Neural cell (in vitro differentiated cells): ENCODE results near the gene PTPRD. TPM values are rescaled to one million over a fixed set of nuclear protein-coding genes. Genes with fewer than 3 reads are reported as not detected.

Source experiments
- H2AFZ ChIP-seq: fragments of 200-600, 300-800 bp; sonication (generic), shearing (Covaris generic); 2 replicates; pipeline ENCODE4 v1.6.0; 2014; ENCODE audit warnings: low read depth, mild to moderate bottlenecking, antibody characterized with exemption, low read length, moderate library complexity
- H3F3A ChIP-seq: fragments of 200-600 bp; shearing (Covaris generic); 2 replicates; pipeline ENCODE4 v1.6.1; 2016; ENCODE audit warnings: mild to moderate bottlenecking, moderate library complexity, mixed read lengths, antibody characterized with exemption, low read length; ENCODE audit not compliant: insufficient read depth, poor library complexity, severe bottlenecking
- H3K27ac ChIP-seq: fragments of 200-600, 300-800 bp; sonication (generic), shearing (Covaris generic); 2 replicates; pipeline ENCODE4 v1.5.1; 2014; ENCODE audit warnings: mild to moderate bottlenecking, low read length, moderate library complexity
- H3K27me3 ChIP-seq: fragments of 300-800, 200-600 bp; sonication (generic), shearing (Covaris generic); 2 replicates; pipeline ENCODE4 v1.6.0; 2014; ENCODE audit warnings: mild to moderate bottlenecking, low read depth, low read length, moderate library complexity; ENCODE audit not compliant: insufficient read depth
- H3K36me3 ChIP-seq: fragments of 300-800, 200-600 bp; sonication (generic), shearing (Covaris generic); 2 replicates; pipeline ENCODE4 v1.5.1; 2014; ENCODE audit warnings: mild to moderate bottlenecking, antibody characterized with exemption, low read length, moderate library complexity; ENCODE audit not compliant: insufficient read depth
- H3K4me2 ChIP-seq: fragments of 300-800, 200-600 bp; sonication (generic), shearing (Covaris generic); 2 replicates; pipeline ENCODE4 v1.6.0; 2014; ENCODE audit warnings: mild to moderate bottlenecking, low read length
- H3K4me3 ChIP-seq: fragments of 300-800, 200-600 bp; sonication (generic), shearing (Covaris generic); 2 replicates; pipeline ENCODE4 v1.5.1; 2014; ENCODE audit warnings: mild to moderate bottlenecking, low read length, moderate library complexity
- H3K79me2 ChIP-seq: fragments of 200-600 bp; shearing (Covaris generic); replicated peaks from 2 replicates; pipeline ENCODE4 v1.6.0; 2014; ENCODE audit warnings: mild to moderate bottlenecking, low read length, moderate library complexity; ENCODE audit not compliant: insufficient read depth
- H3K9ac ChIP-seq: fragments of 300-800, 200-600 bp; sonication (generic), shearing (Covaris generic); 2 replicates; pipeline ENCODE4 v1.6.1; 2016; ENCODE audit warnings: mild to moderate bottlenecking, low read length, mixed read lengths
- H3K9me2 ChIP-seq: fragments of 200-600 bp; shearing (Covaris generic); 2 replicates; pipeline ENCODE4 v1.6.1; 2016; ENCODE audit warnings: mild to moderate bottlenecking, low read length, mixed read lengths; ENCODE audit not compliant: insufficient read depth
- H3K9me3 ChIP-seq: fragments of 200-600, 300-800 bp; sonication (generic), shearing (Covaris generic); 2 replicates; pipeline ENCODE4 v1.6.1; 2016; ENCODE audit warnings: mild to moderate bottlenecking, mixed run types, low read length, moderate library complexity, mixed read lengths
- H4K20me1 ChIP-seq: fragments of 200-600 bp; shearing (Covaris generic); 2 replicates; pipeline ENCODE4 v1.6.1; 2016; ENCODE audit warnings: mild to moderate bottlenecking, mixed run types; ENCODE audit not compliant: insufficient read depth
- EP300 ChIP-seq: fragments of 450-650 bp; conservative IDR thresholded peaks from 2 replicates; pipeline ENCODE4 v1.6.1; 2014; ENCODE audit warnings: antibody characterized with exemption, mild to moderate bottlenecking, moderate library complexity; ENCODE audit not compliant: poor library complexity, severe bottlenecking
- EZH2 ChIP-seq: fragments of 200-600, 300-800 bp; shearing (Covaris generic), sonication (generic); IDR thresholded peaks from 2 replicates; pipeline ENCODE4 v1.6.1; 2014; ENCODE audit warnings: antibody characterized with exemption, low read length, borderline replicate concordance, mild to moderate bottlenecking; ENCODE audit not compliant: insufficient read depth, poor library complexity, severe bottlenecking
- MXI1 ChIP-seq: fragments of 450-650 bp; conservative IDR thresholded peaks from 2 replicates; pipeline ENCODE4 v1.6.1; 2014; ENCODE audit warnings: antibody characterized with exemption, mild to moderate bottlenecking; ENCODE audit not compliant: poor library complexity, severe bottlenecking
- POLR2AphosphoS5 ChIP-seq: IDR thresholded peaks from 2 replicates; pipeline ENCODE4 v1.6.1; 2012
- RAD21 ChIP-seq: fragments of 450-650 bp; conservative IDR thresholded peaks from 2 replicates; pipeline ENCODE4 v1.6.1; 2014; ENCODE audit warnings: antibody characterized with exemption, mild to moderate bottlenecking, moderate library complexity
- REST ChIP-seq: IDR thresholded peaks from 2 replicates; pipeline ENCODE4 v1.6.1; 2012; ENCODE audit warnings: borderline replicate concordance
- SMC3 ChIP-seq: fragments of 450-650 bp; conservative IDR thresholded peaks from 2 replicates; pipeline ENCODE4 v1.6.1; 2014; ENCODE audit warnings: antibody characterized with exemption, mild to moderate bottlenecking, moderate library complexity; ENCODE audit not compliant: poor library complexity
- TAF1 ChIP-seq: IDR thresholded peaks from 2 replicates; pipeline ENCODE4 v1.6.1; 2012; ENCODE audit warnings: low read depth
- polyA plus RNA-seq: library from polyadenylated mRNA; depleted of rRNA; stranded (reverse); fragments of >200 nt; gene quantifications from 2 replicates; pipeline ENCODE4 v1.2.3, GENCODE V29; 2014
- TF ChIP-seq, protein P1 (sequence below): fragments of 450-650 bp; IDR thresholded peaks from 2 replicates; pipeline ENCODE4 v1.5.1; 2014; ENCODE audit warnings: antibody characterized with exemption, mild to moderate bottlenecking, moderate library complexity; ENCODE audit not compliant: poor library complexity, severe bottlenecking

Gene PTPRD
- polyA plus RNA-seq, 1 donor from 2014 or later, result 143 TPM

DNA sequence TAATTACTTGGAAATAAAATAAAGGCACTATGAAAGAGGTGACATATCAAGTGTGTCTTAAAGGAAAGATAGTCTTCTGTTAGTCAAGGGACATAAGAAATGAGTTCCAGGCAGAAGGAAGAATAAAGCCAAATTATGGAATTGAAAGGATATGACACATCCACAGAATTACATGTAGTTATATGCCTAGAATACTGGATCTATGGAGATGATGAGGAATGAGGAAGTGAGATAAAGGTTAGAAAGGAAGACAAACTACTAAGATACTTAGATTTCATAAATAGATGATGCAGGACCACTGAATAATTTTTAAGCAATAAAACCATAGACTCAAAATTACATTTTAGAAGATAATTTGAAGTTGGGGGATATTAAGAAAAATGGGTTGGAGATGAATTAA is 609.8 kb downstream of the PTPRD start:
- no peaks in the 10 kb centered on the region for H3K9me2 ChIP-seq
- no peak overlapping the region for H3K4me2 ChIP-seq
- H4K20me1 ChIP-seq, result no peaks in the 10 kb centered on the region
- H3F3A ChIP-seq, result no peaks in the 10 kb centered on the region
- TF ChIP-seq RAD21, result no peak
- TF ChIP-seq, protein P1, sequence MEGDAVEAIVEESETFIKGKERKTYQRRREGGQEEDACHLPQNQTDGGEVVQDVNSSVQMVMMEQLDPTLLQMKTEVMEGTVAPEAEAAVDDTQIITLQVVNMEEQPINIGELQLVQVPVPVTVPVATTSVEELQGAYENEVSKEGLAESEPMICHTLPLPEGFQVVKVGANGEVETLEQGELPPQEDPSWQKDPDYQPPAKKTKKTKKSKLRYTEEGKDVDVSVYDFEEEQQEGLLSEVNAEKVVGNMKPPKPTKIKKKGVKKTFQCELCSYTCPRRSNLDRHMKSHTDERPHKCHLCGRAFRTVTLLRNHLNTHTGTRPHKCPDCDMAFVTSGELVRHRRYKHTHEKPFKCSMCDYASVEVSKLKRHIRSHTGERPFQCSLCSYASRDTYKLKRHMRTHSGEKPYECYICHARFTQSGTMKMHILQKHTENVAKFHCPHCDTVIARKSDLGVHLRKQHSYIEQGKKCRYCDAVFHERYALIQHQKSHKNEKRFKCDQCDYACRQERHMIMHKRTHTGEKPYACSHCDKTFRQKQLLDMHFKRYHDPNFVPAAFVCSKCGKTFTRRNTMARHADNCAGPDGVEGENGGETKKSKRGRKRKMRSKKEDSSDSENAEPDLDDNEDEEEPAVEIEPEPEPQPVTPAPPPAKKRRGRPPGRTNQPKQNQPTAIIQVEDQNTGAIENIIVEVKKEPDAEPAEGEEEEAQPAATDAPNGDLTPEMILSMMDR, result no peak
- no peak for TF ChIP-seq REST
- no peak for TF ChIP-seq EP300
- no peak for TF ChIP-seq MXI1
- TF ChIP-seq POLR2AphosphoS5, result no peak
- TF ChIP-seq EZH2, result no peak
- no peak for TF ChIP-seq TAF1
- TF ChIP-seq SMC3, result no peak
- no peak overlapping the region for H3K9ac ChIP-seq
- no peak overlapping the region for H3K4me3 ChIP-seq
- no peak overlapping the region for H2AFZ ChIP-seq
- H3K79me2 ChIP-seq, result no peaks in the 10 kb centered on the region
- H3K36me3 ChIP-seq, result no peaks in the 10 kb centered on the region
- H3K27me3 ChIP-seq, result no peaks in the 10 kb centered on the region
- no peak overlapping the region for H3K27ac ChIP-seq
- H3K9me3 ChIP-seq, result no peaks in the 10 kb centered on the region

GRCh38 chr9:10000669-10001068 is 612.1 kb downstream of the PTPRD start:
- Histone ChIP-seq H3K9me3 (no peaks in the 10 kb centered on the region), H3K4me2 (no peak overlapping the region), H3K27ac (no peak overlapping the region), H3K4me3 (no peak overlapping the region), H3K9me2 (no peaks in the 10 kb centered on the region), H3F3A (no peaks in the 10 kb centered on the region), H3K9ac (no peak overlapping the region), H3K27me3 (no peaks in the 10 kb centered on the region), H3K36me3 (no peaks in the 10 kb centered on the region), H4K20me1 (no peaks in the 10 kb centered on the region), H2AFZ (no peak overlapping the region), H3K79me2 (no peaks in the 10 kb centered on the region)
- TF ChIP-seq EP300, result no peak
- no peak for TF ChIP-seq POLR2AphosphoS5
- no peak for TF ChIP-seq MXI1
- TF ChIP-seq, protein P1, result no peak
- TF ChIP-seq RAD21, result no peak
- TF ChIP-seq TAF1, result no peak
- TF ChIP-seq EZH2, result no peak
- TF ChIP-seq SMC3, result no peak
